Measurements from ENCODE around the gene LYST. TPM values are rescaled to one million over a fixed set of nuclear protein-coding genes. Genes with fewer than 3 reads are reported as not detected.

The LYST gene
- total and polyA plus RNA-seq, 2 of the 8 experiments (the other 6 are each of a cell fraction or from before 2014, with no cell fraction given) = 0.29 to 0.58 TPM

- Histone ChIP-seq H3K4me1 (replicated peaks in 1 of 4; ENCODE audit: control insufficient read depth in 3 of 4, insufficient read depth in 4 of 4, low read length in 3 of 4) (no peaks in the 10 kb centered on the region), H3K14ac (ENCODE audit: insufficient read length) (no peak overlapping the region), H2BK15ac (ENCODE audit: low read length) (no peak overlapping the region), H2AFZ (ENCODE audit: low read length) (no peak overlapping the region), H3K4me2 (ENCODE audit: insufficient read depth in 1 of 2, low read depth in 2 of 2, low read length in 2 of 2) (no peak overlapping the region), H3K4me3 (ENCODE audit: extremely low read depth in 1 of 4, insufficient read depth in 2 of 4, low read depth in 3 of 4, low read length in 4 of 4) (no peak overlapping the region), H3K9me3 (ENCODE audit: insufficient read depth in 2 of 2, low read depth in 1 of 2, low read length in 1 of 2) (no peaks in the 10 kb centered on the region), H2BK120ac (replicated peaks; ENCODE audit: low read depth, low read length) (no peak overlapping the region), H4K5ac (ENCODE audit: insufficient read length, low read depth, low read length) (no peak overlapping the region), H4K20me1 (replicated peaks in 1 of 2; ENCODE audit: control insufficient read depth in 1 of 2, insufficient read depth in 2 of 2, low read length in 2 of 2) (no peaks in the 10 kb centered on the region), H3K27ac (ENCODE audit: low read depth, low read length) (no peak overlapping the region), H3K4ac (replicated peaks; ENCODE audit: insufficient read length, low read depth, low read length) (no peak overlapping the region), H3K9ac (replicated peaks in 1 of 4; ENCODE audit: extremely low read depth in 1 of 4, low read depth in 3 of 4, low read length in 3 of 4) (no peak overlapping the region), H3K79me2 (ENCODE audit: control insufficient read depth in 1 of 2, insufficient read depth in 2 of 2, low read length in 2 of 2) (no peaks in the 10 kb centered on the region), H2BK12ac (ENCODE audit: low read depth, low read length) (no peak overlapping the region), H2BK5ac (ENCODE audit: low read depth, low read length) (no peak overlapping the region), H3K23ac (ENCODE audit: insufficient read length) (no peak overlapping the region), H3K36me3 (ENCODE audit: control insufficient read depth in 2 of 4, insufficient read depth in 4 of 4, low read length in 3 of 4) (no peaks in the 10 kb centered on the region), H3K23me2 (ENCODE audit: low read depth, low read length) (no peaks in the 10 kb centered on the region), H3K18ac (ENCODE audit: extremely low read depth, low read length) (no peak overlapping the region), H3K56ac (replicated peaks; ENCODE audit: insufficient read length, low read depth, low read length) (no peak overlapping the region), H2AK5ac (ENCODE audit: low read depth, low read length) (no peak overlapping the region), H3K27me3 (replicated peaks in 1 of 4; ENCODE audit: control insufficient read depth in 3 of 4, extremely low read depth in 1 of 4, insufficient read depth in 3 of 4, low read length in 3 of 4) (no peaks in the 10 kb centered on the region), H2BK20ac (ENCODE audit: low read length) (no peak overlapping the region), H4K91ac (replicated peaks; ENCODE audit: insufficient read length, low read length) (no peak overlapping the region), H3K79me1 (ENCODE audit: low read depth, low read length) (no peaks in the 10 kb centered on the region), H4K8ac (ENCODE audit: extremely low read depth, insufficient read depth, low read length) (no peak overlapping the region)
- no peak for DNase-seq (ENCODE audit: low read depth in 1 of 2, low spot score in 2 of 2)
- ChIA-PET POLR2A (ENCODE audit: partially characterized antibody) (no interaction called here), CTCF (ENCODE audit: partially characterized antibody) (interaction anchor here (0.6 to 8.1 kb wide), 2 partner anchors 127 to 425 kb away, joined by 4 to 80 read pairs; no protein-coding TSS in a partner anchor)
- no peak for FAIRE-seq
- TF ChIP-seq HDAC6 (IDR thresholded peaks at IDR 0.05; ENCODE audit: low read depth, low read length) = no peak
- no peak for TF ChIP-seq CEBPB (IDR thresholded peaks at IDR 0.05; ENCODE audit: low read depth, low read length)
- TF ChIP-seq KDM1A (IDR thresholded peaks at IDR 0.05; ENCODE audit: borderline replicate concordance, low read length) = no peak
- TF ChIP-seq TCF12 (IDR thresholded peaks at IDR 0.05; ENCODE audit: low read depth, low read length) = no peak
- no peak for TF ChIP-seq JUN (IDR thresholded peaks at IDR 0.05; ENCODE audit: low read depth, low read length)
- no peak for TF ChIP-seq NANOG (IDR thresholded peaks at IDR 0.05; ENCODE audit: insufficient read depth, low read depth, low read length, poor library complexity, severe bottlenecking)
- TF ChIP-seq POU5F1 (IDR thresholded peaks at IDR 0.05; ENCODE audit: low read depth, low read length) = no peak
- no peak for TF ChIP-seq TAF7 (optimal IDR thresholded peaks at IDR 0.05; ENCODE audit: borderline replicate concordance, low read depth, low read length)
- no peak for TF ChIP-seq TAF1 (IDR thresholded peaks at IDR 0.05; ENCODE audit: low read depth, low read length)
- TF ChIP-seq CREB1 (IDR thresholded peaks at IDR 0.05) = no peak
- TF ChIP-seq HDAC2 (IDR thresholded peaks at IDR 0.05; ENCODE audit: borderline replicate concordance in 1 of 2, low read depth in 2 of 2, low read length in 2 of 2) = no peak
- 95% methylated on average over 1 of the region's 1 CpG; no CpG with 5 or more reads in 1 of the 2 experiments for WGBS, 2 experiments (ENCODE audit: extremely low coverage in 1 of 2, insufficient coverage in 1 of 2, insufficient read length in 1 of 2, insufficient replicate concordance in 2 of 2, low coverage in 1 of 2, low lambda C conversion rate in 2 of 2, missing lambda C conversion rate in 1 of 2)
Measured at GRCh38 chr1:235726557-235726956, 140.1 kb downstream of the LYST start.

Measured in H1 (cell line).